Psoas muscle (tissue), 8 donors: ENCODE results near the gene ACSL3. TPM values are rescaled to one million over a fixed set of nuclear protein-coding genes. Genes with fewer than 3 reads are reported as not detected.

Source experiments
- ATAC-seq, 4 donors: fragments of 200-7000 bp; cut with Tn5 transposase; one replicate each; pipeline ENCODE4 v1.9.1; 2020; ENCODE audit warnings: moderate library complexity in 3 of 4, mild to moderate bottlenecking in 2 of 4
- DNase-seq, 2 donors: peaks; one replicate each; pipeline ENCODE4 v3.0.0-alpha.2; 2020
- H3K27ac ChIP-seq: fragments of 200-600 bp; one replicate; pipeline ENCODE4 v1.8.0; 2022
- H3K27me3 ChIP-seq, 3 donors: fragments of 200-600 bp in 1 of 3; one replicate each; pipeline versions ENCODE4 v1.6.1 to v1.8.0; 2013 to 2022; ENCODE audit warnings: low read length in 2 of 3, mild to moderate bottlenecking in 2 of 3, moderate library complexity in 1 of 3; ENCODE audit not compliant: insufficient read depth in 3 of 3
- H3K36me3 ChIP-seq, 2 donors: fragments of 200-600 bp in 1 of 2; one replicate each; pipeline versions ENCODE4 v1.6.1 to v1.8.0; 2013 to 2022; ENCODE audit warnings: low read depth in 1 of 2, mild to moderate bottlenecking in 1 of 2, moderate library complexity in 1 of 2; ENCODE audit not compliant: insufficient read depth in 1 of 2
- H3K4me1 ChIP-seq: fragments of 200-600 bp; one replicate; pipeline ENCODE4 v1.8.0; 2022
- H3K4me3 ChIP-seq: fragments of 200-600 bp; one replicate; pipeline ENCODE4 v1.8.0; 2022; ENCODE audit warnings: mild to moderate bottlenecking
- H3K9me3 ChIP-seq: fragments of 200-600 bp; one replicate; pipeline ENCODE4 v1.8.0; 2022
- WGBS, 3 donors: extraction: QIAGEN DNeasy Blood & Tissue Kit; methylation state at CpG; one replicate each; pipeline versions ENCODE4 v1.1.6 to v1.1.7; 2013; 5-methylcytosine and 5-hydroxymethylcytosine counted together
- intact Hi-C, 2 donors: fragments of 100-400 bp; cut with DNase I; formaldehyde crosslinking; loops; one replicate each; pipeline versions ENCODE4 v1.11.0 to v1.14.2; 2022
- polyA plus RNA-seq, 3 donors: library from polyadenylated mRNA; stranded (reverse); fragments of 200-250 nt; gene quantifications; one replicate each; pipeline ENCODE4 v1.2.3, GENCODE V29; 2013
- total RNA-seq, 4 donors: library from RNA; stranded (reverse); fragmentation: NEBNext Ultra II Directional in 2 of 4; extraction: Animal tissue kit (Norgen Biotek cat#: 25700) in 2 of 4; gene quantifications; one replicate each; pipeline versions ENCODE4 v1.2.1 to v1.2.4, GENCODE V29; 2021 to 2023
- TF ChIP-seq, protein P1 (sequence below): fragments of 200-600 bp; IDR thresholded peaks from one replicate; pipeline ENCODE4 v1.8.0; 2022; ENCODE audit warnings: antibody characterized with exemption
- donor health status: healthy with polysubstance abuse.
- donor health status: DM: no; HTN: no; CAD: no; lungs with moderate emphysema.
- donor health status: Bipolar disorder and iron deficiency.
- donor health status: healthy.
- donor health status: DM: yes; HTN: yes; CAD: no.
- donor health status: DM: no; HTN: no; CAD: no.
- donor health status: DM: no; HTN: no; CAD: no.
- donor health status: DM: yes; HTN: yes; CAD: no.

The ACSL3 gene
- total and polyA plus RNA-seq, 7 donors = 13.5 to 136 (median 27.5) TPM

DNA sequence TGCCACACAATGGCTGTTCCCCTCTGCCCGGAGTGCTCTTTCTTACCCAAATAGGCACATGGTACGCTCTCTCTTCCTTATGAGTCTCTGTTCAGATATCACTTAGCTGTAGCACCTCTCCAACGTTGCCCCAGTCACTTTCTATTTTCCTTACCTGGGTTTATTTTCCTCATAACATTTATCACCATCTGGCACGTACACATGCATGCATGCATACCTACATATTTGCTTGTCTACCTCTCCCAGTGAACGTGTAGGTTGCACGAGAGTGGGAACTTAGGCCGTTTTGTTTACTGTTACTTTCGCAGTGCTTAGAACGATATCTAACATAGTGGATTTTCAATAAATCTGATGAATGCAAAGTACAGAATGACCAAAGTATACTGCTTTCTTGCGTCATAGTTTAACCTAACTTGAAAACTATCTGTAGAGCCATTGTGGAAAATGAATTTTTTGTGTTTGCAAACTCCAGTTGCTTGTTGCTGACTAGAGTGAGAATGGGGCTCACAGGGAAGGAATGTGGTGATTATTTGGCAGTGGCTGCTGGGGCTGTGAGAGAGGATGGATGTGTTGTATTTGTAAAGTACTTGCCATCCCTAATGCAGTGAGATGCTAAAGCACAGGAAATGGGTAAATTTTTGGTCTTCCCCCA, 47.1 kb downstream of the ACSL3 start:
- intact Hi-C loops = no loop called here
- Histone ChIP-seq H3K4me3 (no peak overlapping the region), H3K27me3 (no peaks in the 10 kb centered on the region), H3K4me1 (peaks cover 35% of the 10 kb centered on the region), H3K36me3 (peaks cover 3 to 22% of the 10 kb centered on the region in 2 donors), H3K27ac (no peak overlapping the region), H3K9me3 (no peaks in the 10 kb centered on the region)
- DNase-seq (no peak), ATAC-seq (no peak)
- TF ChIP-seq, protein P1, sequence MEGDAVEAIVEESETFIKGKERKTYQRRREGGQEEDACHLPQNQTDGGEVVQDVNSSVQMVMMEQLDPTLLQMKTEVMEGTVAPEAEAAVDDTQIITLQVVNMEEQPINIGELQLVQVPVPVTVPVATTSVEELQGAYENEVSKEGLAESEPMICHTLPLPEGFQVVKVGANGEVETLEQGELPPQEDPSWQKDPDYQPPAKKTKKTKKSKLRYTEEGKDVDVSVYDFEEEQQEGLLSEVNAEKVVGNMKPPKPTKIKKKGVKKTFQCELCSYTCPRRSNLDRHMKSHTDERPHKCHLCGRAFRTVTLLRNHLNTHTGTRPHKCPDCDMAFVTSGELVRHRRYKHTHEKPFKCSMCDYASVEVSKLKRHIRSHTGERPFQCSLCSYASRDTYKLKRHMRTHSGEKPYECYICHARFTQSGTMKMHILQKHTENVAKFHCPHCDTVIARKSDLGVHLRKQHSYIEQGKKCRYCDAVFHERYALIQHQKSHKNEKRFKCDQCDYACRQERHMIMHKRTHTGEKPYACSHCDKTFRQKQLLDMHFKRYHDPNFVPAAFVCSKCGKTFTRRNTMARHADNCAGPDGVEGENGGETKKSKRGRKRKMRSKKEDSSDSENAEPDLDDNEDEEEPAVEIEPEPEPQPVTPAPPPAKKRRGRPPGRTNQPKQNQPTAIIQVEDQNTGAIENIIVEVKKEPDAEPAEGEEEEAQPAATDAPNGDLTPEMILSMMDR = no peak
- WGBS, 3 donors = 84 to 92% (median 87%) methylated on average over 10 of the region's 10 CpGs

DNA sequence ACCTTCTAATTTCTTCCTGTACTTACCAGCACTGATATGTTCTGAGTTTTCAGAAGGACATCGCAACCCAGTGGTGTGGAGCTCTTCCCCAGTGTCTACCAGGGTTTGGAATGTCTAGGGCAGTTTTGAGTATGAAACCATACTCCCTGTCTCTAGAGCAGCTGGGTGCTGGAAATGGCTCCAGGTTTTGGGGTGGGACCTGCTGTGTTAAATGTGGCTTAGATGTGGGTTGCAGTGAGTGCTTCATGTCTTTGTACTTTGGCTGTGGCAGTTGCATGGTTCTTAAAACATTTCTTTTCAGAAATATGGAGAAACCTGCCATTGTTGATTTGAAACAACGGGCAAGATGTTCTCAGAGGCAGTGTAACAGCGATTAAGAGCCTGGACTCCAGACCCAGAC, 48.5 kb downstream of the ACSL3 start:
- Histone ChIP-seq H3K27me3 (no peaks in the 10 kb centered on the region), H3K27ac (no peak overlapping the region), H3K36me3 (peaks cover 3 to 22% of the 10 kb centered on the region in 2 donors), H3K9me3 (no peaks in the 10 kb centered on the region), H3K4me3 (no peak overlapping the region), H3K4me1 (peaks cover 38% of the 10 kb centered on the region)
- 91 to 100% (median 97%) methylated on average over 3 of the region's 3 CpGs for WGBS, 3 donors
- no peak for DNase-seq
- TF ChIP-seq, protein P1 = no peak
- no peak for ATAC-seq
- intact Hi-C loops = no loop called here

DNA sequence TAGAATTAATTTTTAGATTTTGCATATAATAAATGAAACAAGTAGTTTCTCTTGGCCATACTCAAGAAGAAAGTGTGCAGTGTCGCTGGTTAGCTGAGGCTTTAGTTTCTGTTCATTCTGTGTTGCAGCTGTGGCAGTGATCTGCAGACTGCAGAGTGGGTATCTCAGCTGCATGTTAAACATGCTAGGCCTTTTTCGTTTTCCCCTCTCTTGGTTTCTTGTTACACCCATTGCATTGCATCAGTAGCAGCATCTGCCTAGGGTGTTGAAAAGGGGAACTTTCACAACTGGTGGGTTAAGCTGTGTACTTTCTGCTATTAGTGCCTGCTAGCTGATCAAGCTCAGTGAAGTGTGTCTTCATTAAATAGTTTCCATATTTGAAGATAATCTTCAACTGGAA, 51.3 kb downstream of the ACSL3 start:
- intact Hi-C loops = loop anchor here in 1 of 2 donors (5.0 kb wide), 1 partner anchor 220 kb away; no protein-coding TSS in a partner anchor
- peaks cover 31% of the 10 kb centered on the region for H3K4me1 ChIP-seq
- no peaks in the 10 kb centered on the region for H3K27me3 ChIP-seq
- peaks cover 3 to 31% of the 10 kb centered on the region in 2 donors for H3K36me3 ChIP-seq
- DNase-seq = no peak
- WGBS, 3 donors = 19 to 44% (median 23%) methylated on average over 2 of the region's 2 CpGs
- TF ChIP-seq, protein P1 = no peak
- peak overlapping the region; percentile 31 for H3K4me3 ChIP-seq
- peak; percentile 34 to 80 (median 76) for ATAC-seq
- peak overlapping the region; percentile 47 for H3K27ac ChIP-seq
- H3K9me3 ChIP-seq = no peaks in the 10 kb centered on the region

DNA sequence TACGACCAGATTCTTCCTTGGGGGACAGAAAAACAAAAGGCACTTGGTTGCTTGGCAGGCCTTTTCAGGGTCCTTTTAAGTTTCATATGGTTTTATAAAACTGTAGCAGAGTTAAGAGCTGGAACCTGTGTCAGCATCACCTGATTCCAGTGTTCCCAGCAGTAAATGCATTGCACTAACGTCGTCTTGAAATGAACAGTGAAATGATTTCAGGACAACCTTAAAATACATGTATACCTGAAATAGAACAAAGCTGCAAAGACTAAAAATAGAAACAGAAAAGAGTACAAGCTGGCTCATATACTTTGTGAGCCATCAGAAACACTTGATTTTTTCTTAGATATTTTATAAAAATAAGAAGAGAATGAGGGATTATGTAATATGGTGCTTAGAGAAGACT, 51.9 kb downstream of the ACSL3 start:
- Histone ChIP-seq H3K9me3 (no peaks in the 10 kb centered on the region), H3K4me3 (peak overlapping the region; percentile 31), H3K36me3 (peaks cover 3 to 35% of the 10 kb centered on the region in 2 donors), H3K27ac (peak overlapping the region; percentile 47), H3K27me3 (no peaks in the 10 kb centered on the region), H3K4me1 (peaks cover 31% of the 10 kb centered on the region)
- no peak for DNase-seq
- peak in 3 of 4 donors; percentile 51 to 77 (median 70) for ATAC-seq
- intact Hi-C loops = loop anchor here in 1 of 2 donors (5.0 kb wide), 1 partner anchor 220 kb away; no protein-coding TSS in a partner anchor
- 27 to 49% (median 37%) methylated on average over 3 of the region's 3 CpGs for WGBS, 3 donors
- TF ChIP-seq, protein P1 = no peak
